DOHH2 (cell line): ENCODE results near the gene MEAF6.
"Not testable (repeated sequence)": the region's sequence is repeated elsewhere in the genome, so short reads cannot be mapped to it uniquely, and the experiment has no call there.

ENCODE experiments used
- H3F3A ChIP-seq: fragments of 200-600 bp; sonication (generic), shearing (Covaris generic); 2 replicates; pipeline ENCODE4 v1.6.0; 2016; ENCODE audit warnings: antibody characterized with exemption, mild to moderate bottlenecking; ENCODE audit not compliant: control insufficient read depth, insufficient read depth
- H3K27ac ChIP-seq: fragments of 200-600 bp; sonication (generic); 2 replicates; pipeline ENCODE4 v1.5.1; 2014; ENCODE audit warnings: low read depth, mild to moderate bottlenecking, low read length, moderate library complexity
- H3K27me3 ChIP-seq: fragments of 200-600 bp; sonication (generic); 2 replicates; pipeline ENCODE4 v1.6.1; 2014; ENCODE audit warnings: mild to moderate bottlenecking, low read length, mixed read lengths; ENCODE audit not compliant: control insufficient read depth
- H3K36me3 ChIP-seq: fragments of 200-600 bp; sonication (generic); 2 replicates; pipeline ENCODE4 v1.6.1; 2014; ENCODE audit warnings: mild to moderate bottlenecking, low read length, moderate library complexity, mixed read lengths; ENCODE audit not compliant: control insufficient read depth
- H3K4me1 ChIP-seq: fragments of 200-600 bp; sonication (generic); 2 replicates; pipeline ENCODE4 v1.6.1; 2014; ENCODE audit warnings: mild to moderate bottlenecking, low read length, mixed read lengths; ENCODE audit not compliant: control insufficient read depth
- H3K4me2 ChIP-seq: fragments of 200-600 bp; sonication (generic); 2 replicates; pipeline ENCODE4 v1.6.0; 2014; ENCODE audit warnings: mild to moderate bottlenecking, low read length, moderate library complexity
- H3K4me3 ChIP-seq: fragments of 200-600 bp; sonication (generic); 2 replicates; pipeline ENCODE4 v1.5.1; 2014; ENCODE audit warnings: mild to moderate bottlenecking, low read length, mixed read lengths
- H3K79me2 ChIP-seq: fragments of 200-600 bp; sonication (generic); 2 replicates; pipeline ENCODE4 v1.6.1; 2014; ENCODE audit warnings: mild to moderate bottlenecking, low read length, mixed read lengths; ENCODE audit not compliant: control insufficient read depth
- H3K9me2 ChIP-seq: fragments of 200-600 bp; sonication (generic); replicated peaks from 2 replicates; pipeline ENCODE4 v1.6.1; 2014; ENCODE audit warnings: mild to moderate bottlenecking, low read length, mixed read lengths; ENCODE audit not compliant: control insufficient read depth
- H3K9me3 ChIP-seq: fragments of 200-600 bp; sonication (generic); 2 replicates; pipeline ENCODE4 v1.6.1; 2014; ENCODE audit warnings: antibody characterized with exemption, low read length, mixed read lengths; ENCODE audit not compliant: control insufficient read depth, insufficient read depth
- H4K20me1 ChIP-seq: fragments of 200-600 bp; sonication (generic); 2 replicates; pipeline ENCODE4 v1.6.0; 2014; ENCODE audit warnings: low read depth, mild to moderate bottlenecking, antibody characterized with exemption, low read length, moderate library complexity; ENCODE audit not compliant: control insufficient read depth, insufficient read depth
- EZH2phosphoT487 ChIP-seq: fragments of 200-600 bp; sonication (generic); IDR thresholded peaks from 2 replicates; pipeline ENCODE4 v1.6.1; 2017; ENCODE audit warnings: borderline replicate concordance, mild to moderate bottlenecking, antibody characterized with exemption, low read length, moderate library complexity, mixed read lengths
- TF ChIP-seq, protein P1 (sequence below): fragments of 200-600 bp; sonication (generic); IDR thresholded peaks from one replicate; pipeline ENCODE4 v1.5.1; 2014; ENCODE audit warnings: antibody characterized with exemption, mild to moderate bottlenecking, low read depth, low read length; ENCODE audit not compliant: poor library complexity, severe bottlenecking

The MEAF6 gene

DNA sequence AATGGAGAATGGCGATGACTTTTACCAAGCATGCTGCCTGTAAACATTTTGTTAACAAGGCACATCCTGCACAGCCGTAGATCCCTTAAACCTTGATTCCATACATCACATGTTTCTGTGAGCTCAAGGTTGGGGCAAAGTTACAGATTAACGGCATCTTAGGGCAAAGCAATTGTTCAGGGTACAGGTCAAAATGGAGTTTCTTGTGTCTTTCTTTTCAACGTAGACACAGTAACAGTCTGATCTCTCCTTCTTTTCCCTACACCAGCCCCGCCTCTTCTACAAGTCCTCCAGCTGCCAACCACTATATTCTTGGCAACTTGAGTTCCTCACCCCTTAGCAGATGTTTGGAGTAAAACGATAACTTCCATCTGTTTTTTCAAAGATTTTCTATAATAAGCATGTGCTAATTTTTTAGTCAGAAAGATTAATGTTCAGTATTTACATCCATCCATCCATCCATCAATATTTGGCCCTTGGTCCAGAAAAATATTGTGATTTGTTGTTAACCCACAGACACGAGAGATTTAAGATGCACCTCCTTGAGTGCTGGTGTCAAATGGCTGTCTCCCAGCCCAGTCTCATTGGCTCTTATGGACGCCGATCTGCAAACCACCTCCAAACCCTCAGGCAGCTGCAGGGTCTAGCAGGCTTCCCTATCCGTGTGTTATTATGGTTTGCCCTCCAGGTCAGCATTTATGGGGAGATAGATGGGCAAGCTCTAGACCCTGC lies 46.0 kb upstream of the MEAF6 start:
- no peaks in the 10 kb centered on the region for H4K20me1 ChIP-seq
- H3F3A ChIP-seq = peaks cover 5% of the 10 kb centered on the region
- no peak overlapping the region for H3K4me3 ChIP-seq
- H3K9me2 ChIP-seq = no peaks in the 10 kb centered on the region
- H3K9me3 ChIP-seq = no peaks in the 10 kb centered on the region
- peaks cover 22% of the 10 kb centered on the region for H3K36me3 ChIP-seq
- no peaks in the 10 kb centered on the region for H3K79me2 ChIP-seq
- no peak overlapping the region for H3K4me2 ChIP-seq
- peaks cover 3% of the 10 kb centered on the region; the same call in 1 of the 2 replicates for H3K4me1 ChIP-seq
- TF ChIP-seq EZH2phosphoT487 = no peak
- TF ChIP-seq, protein P1, sequence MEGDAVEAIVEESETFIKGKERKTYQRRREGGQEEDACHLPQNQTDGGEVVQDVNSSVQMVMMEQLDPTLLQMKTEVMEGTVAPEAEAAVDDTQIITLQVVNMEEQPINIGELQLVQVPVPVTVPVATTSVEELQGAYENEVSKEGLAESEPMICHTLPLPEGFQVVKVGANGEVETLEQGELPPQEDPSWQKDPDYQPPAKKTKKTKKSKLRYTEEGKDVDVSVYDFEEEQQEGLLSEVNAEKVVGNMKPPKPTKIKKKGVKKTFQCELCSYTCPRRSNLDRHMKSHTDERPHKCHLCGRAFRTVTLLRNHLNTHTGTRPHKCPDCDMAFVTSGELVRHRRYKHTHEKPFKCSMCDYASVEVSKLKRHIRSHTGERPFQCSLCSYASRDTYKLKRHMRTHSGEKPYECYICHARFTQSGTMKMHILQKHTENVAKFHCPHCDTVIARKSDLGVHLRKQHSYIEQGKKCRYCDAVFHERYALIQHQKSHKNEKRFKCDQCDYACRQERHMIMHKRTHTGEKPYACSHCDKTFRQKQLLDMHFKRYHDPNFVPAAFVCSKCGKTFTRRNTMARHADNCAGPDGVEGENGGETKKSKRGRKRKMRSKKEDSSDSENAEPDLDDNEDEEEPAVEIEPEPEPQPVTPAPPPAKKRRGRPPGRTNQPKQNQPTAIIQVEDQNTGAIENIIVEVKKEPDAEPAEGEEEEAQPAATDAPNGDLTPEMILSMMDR = no peak
- no peaks in the 10 kb centered on the region for H3K27me3 ChIP-seq
- no peak overlapping the region for H3K27ac ChIP-seq

DNA sequence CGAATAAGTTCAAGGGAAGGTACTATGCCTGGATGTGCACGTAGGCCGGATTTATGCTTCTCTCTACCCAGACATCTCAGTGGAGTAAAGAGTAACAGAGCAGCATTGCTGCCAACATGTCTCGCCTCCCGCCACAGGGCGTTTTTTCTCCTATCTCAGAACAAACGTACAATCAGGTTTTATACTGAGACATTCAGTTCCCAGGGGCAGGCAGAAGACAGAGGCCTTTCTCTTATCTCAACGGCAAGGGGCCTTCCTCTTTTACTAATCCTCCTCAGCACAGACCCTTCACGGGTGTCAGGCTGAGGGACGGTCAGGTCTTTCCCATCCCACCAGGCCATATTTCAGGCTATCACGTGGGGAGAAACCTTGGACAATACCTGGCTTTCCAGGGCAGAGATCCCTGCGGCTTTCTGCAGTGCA lies 45.4 kb upstream of the MEAF6 start:
- not testable (repeated sequence) for H3K4me1 ChIP-seq, H3K79me2 ChIP-seq, H4K20me1 ChIP-seq, H3K9me3 ChIP-seq, H3K4me3 ChIP-seq, H3K9me2 ChIP-seq, H3K27me3 ChIP-seq, H3K27ac ChIP-seq, H3F3A ChIP-seq, H3K4me2 ChIP-seq
- H3K36me3 ChIP-seq = peaks cover 16% of the 10 kb centered on the region

DNA sequence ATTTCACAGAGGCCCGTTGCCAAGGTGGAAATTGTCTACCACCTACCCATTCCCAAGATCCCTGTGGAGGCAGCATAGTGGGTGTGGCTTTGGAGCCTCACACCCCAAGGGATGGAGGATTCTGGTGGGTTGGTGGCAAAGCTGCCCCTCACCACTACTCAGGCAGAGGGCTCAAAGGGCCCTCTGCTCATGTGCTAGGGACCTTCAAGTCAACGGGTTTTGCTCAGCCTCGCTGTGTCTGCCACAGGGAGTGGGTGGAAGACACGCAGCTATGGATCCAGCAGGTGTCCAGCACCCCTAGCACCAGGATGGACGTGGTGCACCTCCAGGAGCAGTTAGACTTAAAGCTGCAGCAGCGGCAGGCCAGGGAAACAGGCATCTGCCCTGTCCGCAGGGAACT lies 44.5 kb upstream of the MEAF6 start:
- H3F3A ChIP-seq = peaks cover 5% of the 10 kb centered on the region
- no peak overlapping the region for H3K4me2 ChIP-seq
- peaks cover 7% of the 10 kb centered on the region for H3K4me1 ChIP-seq
- peaks cover 11% of the 10 kb centered on the region for H3K36me3 ChIP-seq
- TF ChIP-seq EZH2phosphoT487 = no peak
- TF ChIP-seq, protein P1 = no peak
- no peak overlapping the region for H3K4me3 ChIP-seq
- peaks cover under 1% of the 10 kb centered on the region for H3K79me2 ChIP-seq
- no peaks in the 10 kb centered on the region for H4K20me1 ChIP-seq
- H3K9me3 ChIP-seq = peaks cover 6% of the 10 kb centered on the region; the same call in 1 of the 2 replicates
- no peaks in the 10 kb centered on the region for H3K9me2 ChIP-seq
- H3K27me3 ChIP-seq = no peaks in the 10 kb centered on the region
- no peak overlapping the region for H3K27ac ChIP-seq

DNA sequence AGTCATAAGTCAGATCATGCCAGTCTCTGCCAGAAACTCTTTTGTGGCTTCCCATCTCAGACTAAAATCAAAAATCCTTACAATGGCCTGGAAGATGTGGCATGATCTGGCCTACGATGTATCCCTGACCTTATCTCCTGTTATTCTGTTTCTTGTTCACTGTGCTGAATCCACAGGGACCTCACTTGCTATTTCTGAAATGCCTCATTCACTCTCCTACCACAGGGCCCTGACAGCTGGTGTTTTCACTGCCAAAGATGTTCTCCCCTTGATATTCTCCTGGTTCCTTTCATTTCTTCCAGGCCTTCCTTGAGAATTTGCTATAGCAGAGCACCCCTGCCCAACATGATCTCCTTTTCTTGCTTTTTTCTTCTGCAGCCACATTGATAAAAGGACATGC lies 43.8 kb upstream of the MEAF6 start:
- no peak overlapping the region for H3K4me2 ChIP-seq
- H3K4me1 ChIP-seq = peaks cover 7% of the 10 kb centered on the region
- H4K20me1 ChIP-seq = no peaks in the 10 kb centered on the region
- H3K9me2 ChIP-seq = no peaks in the 10 kb centered on the region
- no peak for TF ChIP-seq EZH2phosphoT487
- TF ChIP-seq, protein P1 = no peak
- peaks cover 7% of the 10 kb centered on the region for H3K79me2 ChIP-seq
- H3K27ac ChIP-seq = no peak overlapping the region
- H3K9me3 ChIP-seq = peaks cover 6% of the 10 kb centered on the region; the same call in 1 of the 2 replicates
- H3K4me3 ChIP-seq = no peak overlapping the region
- no peaks in the 10 kb centered on the region for H3K27me3 ChIP-seq
- H3F3A ChIP-seq = peaks cover 5% of the 10 kb centered on the region
- peaks cover 15% of the 10 kb centered on the region for H3K36me3 ChIP-seq
